Stimulated activated CD8-positive, alpha-beta memory T cell treated with anti-CD3 and anti-CD28 coated beads, Interleukin-4, amount 100 ng/mL, for 1 hour (primary cell): ENCODE data around the gene NLGN3.
A peak's percentile ranks its signal among the peaks of the same experiment; 100 is the strongest.
"Not testable (repeated sequence)": the region's sequence is repeated elsewhere in the genome, so short reads cannot be mapped to it uniquely, and the experiment has no call there.

Experiments used
- DNase-seq, 2 donors: peaks; one replicate each; pipeline ENCODE4 v3.0.0-alpha.2; 2020; ENCODE audit warnings: low read depth in 2 of 2, low spot score in 1 of 2

The NLGN3 gene

GRCh38 chrX:71169586-71169985, 24.9 kb downstream of the NLGN3 start:
- DNase-seq = no peak

GRCh38 chrX:71170660-71171059, 26.0 kb downstream of the NLGN3 start:
- DNase-seq = no peak

GRCh38 chrX:71171110-71171801, 26.6 kb downstream of the NLGN3 start:
- DNase-seq = no peak

GRCh38 chrX:71173440-71173839, 28.8 kb downstream of the NLGN3 start:
- no peak for DNase-seq

- DNase-seq = no peak
Measured at GRCh38 chrX:71174795-71175194, 30.2 kb downstream of the NLGN3 start.

GRCh38 chrX:71175531-71175930, 30.9 kb downstream of the NLGN3 start:
- DNase-seq = no peak

GRCh38 chrX:71177327-71177726, 32.7 kb downstream of the NLGN3 start:
- DNase-seq = no peak

- DNase-seq = peak in 1 of 2 donors; percentile 17
Measured at GRCh38 chrX:71178908-71179307, 34.3 kb downstream of the NLGN3 start.

- DNase-seq = not testable (repeated sequence)
Measured at GRCh38 chrX:71180579-71181265, 36.1 kb downstream of the NLGN3 start.

- DNase-seq = peak in 1 of 2 donors; percentile 18
Measured at GRCh38 chrX:71181558-71181909, 36.9 kb downstream of the NLGN3 start.

- DNase-seq = peak; percentile 37 to 66
Measured at GRCh38 chrX:71181910-71182799, 37.5 kb downstream of the NLGN3 start.

- no peak for DNase-seq
Measured at GRCh38 chrX:71182871-71183270, 38.2 kb downstream of the NLGN3 start.

GRCh38 chrX:71183341-71183740, 38.7 kb downstream of the NLGN3 start:
- DNase-seq = no peak

- no peak for DNase-seq
Measured at GRCh38 chrX:71184092-71184491, 39.5 kb downstream of the NLGN3 start.

- no peak for DNase-seq
Measured at GRCh38 chrX:71184803-71185495, 40.3 kb downstream of the NLGN3 start.

GRCh38 chrX:71191248-71191647, 46.6 kb downstream of the NLGN3 start:
- DNase-seq = no peak

GRCh38 chrX:71195964-71196649, 51.5 kb downstream of the NLGN3 start:
- no peak for DNase-seq

GRCh38 chrX:71198066-71198465, 53.4 kb downstream of the NLGN3 start:
- DNase-seq = no peak

- no peak for DNase-seq
Measured at GRCh38 chrX:71199252-71200008, 54.8 kb downstream of the NLGN3 start.

GRCh38 chrX:71210816-71211215, 66.2 kb downstream of the NLGN3 start:
- no peak for DNase-seq
